ENCODE data around the gene CERCAM.

The CERCAM gene

DNA sequence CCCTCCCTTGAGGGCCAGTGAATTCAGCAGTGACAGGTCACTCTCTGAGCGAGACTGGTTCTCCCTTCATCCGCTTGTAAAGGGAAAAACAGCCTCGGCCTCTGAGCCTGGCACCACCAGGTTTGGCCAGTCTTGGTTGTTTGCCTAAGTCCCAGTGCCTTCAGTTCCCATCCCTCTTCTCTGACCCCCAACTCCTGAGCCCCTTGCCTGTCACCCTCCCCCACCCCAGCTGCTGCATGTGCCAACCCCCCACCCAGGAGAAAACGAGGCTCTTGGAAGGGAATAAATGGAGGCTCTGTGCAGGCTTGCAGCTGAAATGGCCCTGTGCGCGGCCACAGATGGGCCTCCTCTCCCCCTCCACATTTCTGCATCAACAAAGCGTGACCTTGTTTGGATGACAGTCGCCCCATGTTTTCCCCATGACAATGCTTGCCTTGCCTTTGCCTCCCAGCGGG lies 46.4 kb upstream of the CERCAM start:
- peaks cover 10% of the 10 kb centered on the region for H3K79me2 ChIP-seq (ENCODE audit: control insufficient read depth, insufficient read depth, low read length, poor library complexity)
- no peak overlapping the region for H2BK12ac ChIP-seq (ENCODE audit: low read length)
- H2AFZ ChIP-seq (ENCODE audit: insufficient read depth, low read length, poor library complexity) = no peak overlapping the region
- H3K4ac ChIP-seq (ENCODE audit: low read depth, low read length) = no peak overlapping the region
- no peak overlapping the region for H2BK120ac ChIP-seq (ENCODE audit: insufficient read depth, low read length, poor library complexity)
- no peak overlapping the region for H3K27ac ChIP-seq (ENCODE audit: low read depth, low read length)
- no peak overlapping the region for H4K12ac ChIP-seq (ENCODE audit: low read depth, low read length)
- peak overlapping the region; percentile 40 for H3K18ac ChIP-seq (ENCODE audit: low read length)
- H2AK5ac ChIP-seq (ENCODE audit: low read length) = no peak overlapping the region
- H3K23ac ChIP-seq (ENCODE audit: low read length) = no peak overlapping the region
- H3K4me3 ChIP-seq (ENCODE audit: low read depth, low read length) = no peak overlapping the region
- no peaks in the 10 kb centered on the region for H3K27me3 ChIP-seq (ENCODE audit: insufficient read depth, low read length)
- DNase-seq = no peak
- no peak overlapping the region for H3K14ac ChIP-seq (ENCODE audit: low read length)
- H3K9ac ChIP-seq (ENCODE audit: low read length) = peak overlapping the region; percentile 33
- no peak overlapping the region for H3K4me2 ChIP-seq (ENCODE audit: low read length)
- no peak overlapping the region for H4K8ac ChIP-seq (ENCODE audit: low read depth, low read length)
- H3K9me3 ChIP-seq (ENCODE audit: insufficient read depth, low read depth, low read length) = no peaks in the 10 kb centered on the region
- peaks cover 5 to 10% of the 10 kb centered on the region in 2 experiments for H3K4me1 ChIP-seq (ENCODE audit: control insufficient read depth in 1 of 2, insufficient read depth in 2 of 2, low read length in 2 of 2)
- WGBS (ENCODE audit: extremely low coverage, insufficient coverage, insufficient read length) = no CpG with 5 or more reads among the region's 9 CpGs
- peaks cover 18 to 19% of the 10 kb centered on the region in 2 experiments for H3K36me3 ChIP-seq (ENCODE audit: control insufficient read depth in 1 of 2, insufficient read depth in 2 of 2, low read length in 2 of 2)
- H4K91ac ChIP-seq (ENCODE audit: low read depth, low read length) = no peak overlapping the region
- no peak overlapping the region for H2BK5ac ChIP-seq (ENCODE audit: low read depth, low read length, poor library complexity)
- peaks cover 10% of the 10 kb centered on the region for H3K79me1 ChIP-seq (ENCODE audit: low read length)

DNA sequence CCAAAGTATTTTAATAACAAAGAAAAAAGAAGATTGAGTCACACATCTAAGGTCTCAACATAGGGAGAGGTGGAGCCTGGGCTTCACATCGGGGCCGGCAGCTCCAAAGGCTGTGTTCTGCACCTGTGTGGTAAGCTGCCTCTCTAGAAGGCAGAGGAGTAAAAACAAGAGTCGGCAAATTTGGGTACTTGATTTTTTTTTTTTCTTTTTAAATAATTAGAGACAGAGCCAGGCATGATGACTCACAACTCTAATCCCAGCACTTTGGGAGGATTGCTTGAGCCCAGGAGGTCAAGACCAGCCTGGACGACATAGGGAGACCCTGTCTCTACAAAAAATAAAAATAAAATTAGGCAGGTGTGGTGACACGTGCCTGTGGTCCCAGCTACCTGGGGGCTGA lies 44.8 kb upstream of the CERCAM start:
- no peak overlapping the region for H2BK12ac ChIP-seq (ENCODE audit: low read length)
- no peak overlapping the region for H4K8ac ChIP-seq (ENCODE audit: low read depth, low read length)
- no peak overlapping the region for H2BK5ac ChIP-seq (ENCODE audit: low read depth, low read length, poor library complexity)
- H3K4me1 ChIP-seq (ENCODE audit: control insufficient read depth in 1 of 2, insufficient read depth in 2 of 2, low read length in 2 of 2) = peaks cover 5 to 7% of the 10 kb centered on the region in 2 experiments
- H3K27me3 ChIP-seq (ENCODE audit: insufficient read depth, low read length) = no peaks in the 10 kb centered on the region
- no peak overlapping the region for H2BK120ac ChIP-seq (ENCODE audit: insufficient read depth, low read length, poor library complexity)
- H3K79me1 ChIP-seq (ENCODE audit: low read length) = peaks cover 5% of the 10 kb centered on the region
- no peak overlapping the region for H2AFZ ChIP-seq (ENCODE audit: insufficient read depth, low read length, poor library complexity)
- no peak overlapping the region for H3K9ac ChIP-seq (ENCODE audit: low read length)
- H3K18ac ChIP-seq (ENCODE audit: low read length) = no peak overlapping the region
- no peak for DNase-seq
- no peak overlapping the region for H4K91ac ChIP-seq (ENCODE audit: low read depth, low read length)
- no peak overlapping the region for H2AK5ac ChIP-seq (ENCODE audit: low read length)
- no CpG with 5 or more reads among the region's 5 CpGs for WGBS (ENCODE audit: extremely low coverage, insufficient coverage, insufficient read length)
- H3K36me3 ChIP-seq (ENCODE audit: control insufficient read depth in 1 of 2, insufficient read depth in 2 of 2, low read length in 2 of 2) = peaks cover 21 to 22% of the 10 kb centered on the region in 2 experiments
- H3K4ac ChIP-seq (ENCODE audit: low read depth, low read length) = no peak overlapping the region
- H3K14ac ChIP-seq (ENCODE audit: low read length) = no peak overlapping the region
- no peak overlapping the region for H4K12ac ChIP-seq (ENCODE audit: low read depth, low read length)
- no peak overlapping the region for H3K23ac ChIP-seq (ENCODE audit: low read length)
- H3K27ac ChIP-seq (ENCODE audit: low read depth, low read length) = no peak overlapping the region
- H3K9me3 ChIP-seq (ENCODE audit: insufficient read depth, low read depth, low read length) = no peaks in the 10 kb centered on the region
- H3K4me2 ChIP-seq (ENCODE audit: low read length) = no peak overlapping the region
- no peak overlapping the region for H3K4me3 ChIP-seq (ENCODE audit: low read depth, low read length)
- H3K79me2 ChIP-seq (ENCODE audit: control insufficient read depth, insufficient read depth, low read length, poor library complexity) = peaks cover 9% of the 10 kb centered on the region

DNA sequence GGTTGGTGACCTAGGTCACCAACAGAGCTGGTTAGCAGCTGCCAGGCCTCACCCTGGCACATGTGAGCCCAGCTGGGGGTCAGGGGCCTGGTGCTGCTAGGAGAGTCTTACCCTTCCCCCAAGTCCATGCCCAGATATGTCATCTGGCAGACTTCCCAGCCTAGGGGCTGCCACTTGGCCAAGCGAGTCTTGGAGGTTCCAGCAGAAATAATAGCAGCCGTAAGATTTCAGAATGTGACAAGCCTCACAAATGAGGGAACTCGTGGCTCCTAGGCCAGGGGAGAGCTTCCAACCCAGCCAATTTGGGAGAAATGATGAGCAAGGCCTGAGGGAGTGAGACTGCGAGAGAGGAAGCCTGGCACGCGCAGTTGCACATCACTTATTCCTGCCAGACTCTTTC lies 38.4 kb upstream of the CERCAM start:
- DNase-seq = no peak
- no peak overlapping the region for H2BK120ac ChIP-seq (ENCODE audit: insufficient read depth, low read length, poor library complexity)
- H3K4me2 ChIP-seq (ENCODE audit: low read length) = no peak overlapping the region
- no peaks in the 10 kb centered on the region for H3K79me1 ChIP-seq (ENCODE audit: low read length)
- H2BK5ac ChIP-seq (ENCODE audit: low read depth, low read length, poor library complexity) = no peak overlapping the region
- no peak overlapping the region for H2BK12ac ChIP-seq (ENCODE audit: low read length)
- H3K9me3 ChIP-seq (ENCODE audit: insufficient read depth, low read depth, low read length) = peaks cover 4% of the 10 kb centered on the region
- no peaks in the 10 kb centered on the region for H3K27me3 ChIP-seq (ENCODE audit: insufficient read depth, low read length)
- H3K4ac ChIP-seq (ENCODE audit: low read depth, low read length) = no peak overlapping the region
- H3K14ac ChIP-seq (ENCODE audit: low read length) = no peak overlapping the region
- H2AK5ac ChIP-seq (ENCODE audit: low read length) = no peak overlapping the region
- H3K23ac ChIP-seq (ENCODE audit: low read length) = no peak overlapping the region
- no peak overlapping the region for H4K8ac ChIP-seq (ENCODE audit: low read depth, low read length)
- no peak overlapping the region for H3K4me3 ChIP-seq (ENCODE audit: low read depth, low read length)
- no peak overlapping the region for H3K9ac ChIP-seq (ENCODE audit: low read length)
- H2AFZ ChIP-seq (ENCODE audit: insufficient read depth, low read length, poor library complexity) = no peak overlapping the region
- H3K79me2 ChIP-seq (ENCODE audit: control insufficient read depth, insufficient read depth, low read length, poor library complexity) = no peaks in the 10 kb centered on the region
- no peak overlapping the region for H3K27ac ChIP-seq (ENCODE audit: low read depth, low read length)
- no peak overlapping the region for H4K91ac ChIP-seq (ENCODE audit: low read depth, low read length)
- no peak overlapping the region for H3K18ac ChIP-seq (ENCODE audit: low read length)
- WGBS (ENCODE audit: extremely low coverage, insufficient coverage, insufficient read length) = no CpG with 5 or more reads among the region's 6 CpGs
- H4K12ac ChIP-seq (ENCODE audit: low read depth, low read length) = no peak overlapping the region
- H3K36me3 ChIP-seq (ENCODE audit: control insufficient read depth in 1 of 2, insufficient read depth in 2 of 2, low read length in 2 of 2) = peaks cover 39 to 53% of the 10 kb centered on the region in 2 experiments
- no peaks in the 10 kb centered on the region for H3K4me1 ChIP-seq (ENCODE audit: control insufficient read depth in 1 of 2, insufficient read depth in 2 of 2, low read length in 2 of 2)

DNA sequence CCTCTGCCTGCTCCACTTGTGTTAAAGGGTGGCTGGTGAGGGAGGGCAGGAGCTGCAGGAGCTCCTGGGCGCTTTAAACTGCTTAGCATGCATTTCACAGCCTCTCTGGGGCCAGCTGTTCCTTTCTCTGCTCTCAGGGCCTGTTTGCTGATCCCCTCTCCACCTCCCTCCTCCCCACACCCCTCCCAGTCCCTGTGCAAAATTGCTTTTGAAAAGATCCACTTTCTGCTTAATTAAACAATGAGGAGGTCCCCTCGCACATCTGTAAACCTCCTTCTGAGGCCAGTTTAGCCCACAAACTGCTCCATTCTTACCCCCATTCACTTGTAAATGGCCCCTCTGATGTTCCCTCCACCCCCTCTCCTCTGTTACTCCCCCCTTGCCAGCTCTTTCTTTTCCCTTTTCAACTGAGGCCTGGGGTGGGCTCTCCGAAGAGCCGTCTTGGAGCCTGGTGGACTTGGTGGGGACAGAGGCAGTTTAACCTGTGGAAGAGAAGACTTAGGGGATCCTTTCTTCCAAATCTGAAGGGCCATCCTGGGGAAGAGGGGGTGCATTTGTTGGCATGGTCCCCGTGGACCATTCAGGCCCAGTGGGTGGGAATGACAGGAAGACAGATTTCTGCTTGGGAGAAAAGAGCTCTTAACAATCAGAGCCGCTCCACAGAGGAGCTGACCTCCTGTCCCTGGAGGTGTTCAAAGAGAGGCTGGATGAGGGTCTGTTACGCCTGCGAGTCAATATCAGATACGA lies 37.5 kb upstream of the CERCAM start:
- H3K36me3 ChIP-seq (ENCODE audit: control insufficient read depth in 1 of 2, insufficient read depth in 2 of 2, low read length in 2 of 2) = peaks cover 40 to 56% of the 10 kb centered on the region in 2 experiments
- whole genome bisulfite sequencing (ENCODE audit: extremely low coverage, insufficient coverage, insufficient read length) = no CpG with 5 or more reads among the region's 9 CpGs
- no peaks in the 10 kb centered on the region for H3K79me2 ChIP-seq (ENCODE audit: control insufficient read depth, insufficient read depth, low read length, poor library complexity)
- H3K9ac ChIP-seq (ENCODE audit: low read length) = no peak overlapping the region
- H4K12ac ChIP-seq (ENCODE audit: low read depth, low read length) = no peak overlapping the region
- no peak overlapping the region for H2BK120ac ChIP-seq (ENCODE audit: insufficient read depth, low read length, poor library complexity)
- H3K18ac ChIP-seq (ENCODE audit: low read length) = no peak overlapping the region
- H2AK5ac ChIP-seq (ENCODE audit: low read length) = no peak overlapping the region
- H3K4ac ChIP-seq (ENCODE audit: low read depth, low read length) = no peak overlapping the region
- no peaks in the 10 kb centered on the region for H3K4me1 ChIP-seq (ENCODE audit: control insufficient read depth in 1 of 2, insufficient read depth in 2 of 2, low read length in 2 of 2)
- no peak for DNase-seq
- no peak overlapping the region for H3K4me2 ChIP-seq (ENCODE audit: low read length)
- no peak overlapping the region for H3K14ac ChIP-seq (ENCODE audit: low read length)
- no peak overlapping the region for H2AFZ ChIP-seq (ENCODE audit: insufficient read depth, low read length, poor library complexity)
- no peak overlapping the region for H4K91ac ChIP-seq (ENCODE audit: low read depth, low read length)
- no peak overlapping the region for H2BK12ac ChIP-seq (ENCODE audit: low read length)
- no peaks in the 10 kb centered on the region for H3K79me1 ChIP-seq (ENCODE audit: low read length)
- H2BK5ac ChIP-seq (ENCODE audit: low read depth, low read length, poor library complexity) = no peak overlapping the region
- H3K23ac ChIP-seq (ENCODE audit: low read length) = no peak overlapping the region
- H3K27ac ChIP-seq (ENCODE audit: low read depth, low read length) = no peak overlapping the region
- H3K27me3 ChIP-seq (ENCODE audit: insufficient read depth, low read length) = no peaks in the 10 kb centered on the region
- peaks cover 4% of the 10 kb centered on the region for H3K9me3 ChIP-seq (ENCODE audit: insufficient read depth, low read depth, low read length)
- no peak overlapping the region for H4K8ac ChIP-seq (ENCODE audit: low read depth, low read length)
- H3K4me3 ChIP-seq (ENCODE audit: low read depth, low read length) = no peak overlapping the region

Data from trophoblast cell (in vitro differentiated cells and primary cell).